Subcutaneous adipose tissue (tissue), 4 donors: ENCODE measurements around the gene FCER1A. TPM values are rescaled to one million over a fixed set of nuclear protein-coding genes. Genes with fewer than 3 reads are reported as not detected.

ENCODE experiments used
- total RNA-seq, 4 donors: library from RNA; depleted of rRNA; stranded (reverse); fragments of >200 nt; gene quantifications; one replicate each; pipeline ENCODE4 v1.1.0, GENCODE V29; 2016
- TF ChIP-seq, protein P1 (sequence below): fragments of 450-650 bp; IDR thresholded peaks from one replicate; pipeline ENCODE4 v1.5.1; 2016; ENCODE audit warnings: low read depth, mild to moderate bottlenecking, control low read depth, antibody characterized with exemption, moderate library complexity

FCER1A gene
- total RNA-seq, 4 donors from 2014 or later, result 1.5 to 2.2 (median 2.2) TPM; not detected in 1

DNA sequence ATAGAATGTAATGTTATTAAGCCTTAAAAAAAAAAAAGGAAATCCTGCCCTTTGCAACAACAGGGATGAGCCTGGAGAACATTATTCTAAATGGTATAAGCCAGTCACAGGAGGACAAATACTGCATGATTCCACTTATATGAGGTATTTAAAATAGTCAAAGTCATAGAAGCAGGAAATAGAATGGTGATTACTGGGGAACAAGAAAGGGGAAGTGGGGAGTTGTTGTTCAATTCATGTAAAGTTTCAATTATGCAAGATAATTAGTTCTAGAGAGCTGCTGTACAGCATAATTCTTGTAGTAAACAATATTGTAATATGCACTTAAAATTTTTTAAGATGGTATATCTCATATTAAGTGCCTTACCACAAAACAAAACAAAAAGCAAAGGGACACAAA is 13.2 kb downstream of the FCER1A start:
- TF ChIP-seq, protein P1, sequence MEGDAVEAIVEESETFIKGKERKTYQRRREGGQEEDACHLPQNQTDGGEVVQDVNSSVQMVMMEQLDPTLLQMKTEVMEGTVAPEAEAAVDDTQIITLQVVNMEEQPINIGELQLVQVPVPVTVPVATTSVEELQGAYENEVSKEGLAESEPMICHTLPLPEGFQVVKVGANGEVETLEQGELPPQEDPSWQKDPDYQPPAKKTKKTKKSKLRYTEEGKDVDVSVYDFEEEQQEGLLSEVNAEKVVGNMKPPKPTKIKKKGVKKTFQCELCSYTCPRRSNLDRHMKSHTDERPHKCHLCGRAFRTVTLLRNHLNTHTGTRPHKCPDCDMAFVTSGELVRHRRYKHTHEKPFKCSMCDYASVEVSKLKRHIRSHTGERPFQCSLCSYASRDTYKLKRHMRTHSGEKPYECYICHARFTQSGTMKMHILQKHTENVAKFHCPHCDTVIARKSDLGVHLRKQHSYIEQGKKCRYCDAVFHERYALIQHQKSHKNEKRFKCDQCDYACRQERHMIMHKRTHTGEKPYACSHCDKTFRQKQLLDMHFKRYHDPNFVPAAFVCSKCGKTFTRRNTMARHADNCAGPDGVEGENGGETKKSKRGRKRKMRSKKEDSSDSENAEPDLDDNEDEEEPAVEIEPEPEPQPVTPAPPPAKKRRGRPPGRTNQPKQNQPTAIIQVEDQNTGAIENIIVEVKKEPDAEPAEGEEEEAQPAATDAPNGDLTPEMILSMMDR, result no peak

GRCh38 chr1:159318784-159319551 is 16.8 kb downstream of the FCER1A start:
- TF ChIP-seq, protein P1, result no peak

DNA sequence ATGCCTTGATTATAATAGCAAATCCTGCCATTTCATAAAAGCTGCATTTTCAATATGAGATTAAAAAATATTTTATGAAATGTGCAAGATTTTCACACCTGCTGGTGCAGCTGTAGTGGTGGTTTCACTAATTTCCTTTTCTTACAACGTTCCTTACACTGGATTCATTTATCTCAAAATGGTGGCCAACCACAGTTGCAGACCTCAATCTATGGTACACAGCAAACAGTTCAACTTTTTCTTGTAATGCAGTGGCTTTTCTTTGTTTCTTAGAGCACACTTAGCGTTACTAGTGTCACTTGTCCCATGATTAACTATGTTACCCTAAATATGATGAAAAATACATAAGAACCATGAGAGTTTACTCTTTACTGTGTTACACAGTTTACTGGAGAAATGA is 32.7 kb downstream of the FCER1A start:
- TF ChIP-seq, protein P1, result no peak

GRCh38 chr1:159338018-159338417 is 35.9 kb downstream of the FCER1A start:
- TF ChIP-seq, protein P1, result no peak

- TF ChIP-seq, protein P1, result no peak
Observed at GRCh38 chr1:159339536-159339935, 37.4 kb downstream of the FCER1A start.

GRCh38 chr1:159341736-159342135 is 39.6 kb downstream of the FCER1A start:
- TF ChIP-seq, protein P1, result no peak

GRCh38 chr1:159342761-159343425 is 40.8 kb downstream of the FCER1A start:
- TF ChIP-seq, protein P1, result no peak
